ENCODE results near the gene C2CD2. TPM values are rescaled to one million over a fixed set of nuclear protein-coding genes. Genes with fewer than 3 reads are reported as not detected.

The C2CD2 gene
- total and polyA plus RNA-seq, 3 donors from 2014 or later: 8.6 to 17.4 (median 13.2) TPM

- no peaks in the 10 kb centered on the region for H3K9me3 ChIP-seq
- H3K4me3 ChIP-seq: no peak overlapping the region
- intact Hi-C loops (cut with DNase I; ENCODE audit: low total_unique reads): no loop called here
- TF ChIP-seq CTCF (IDR thresholded peaks at IDR 0.05): no peak
- TF ChIP-seq POLR2A (IDR thresholded peaks at IDR 0.05): no peak
- H3K36me3 ChIP-seq (ENCODE audit: low read depth, missing control alignments): no peaks in the 10 kb centered on the region
- no peak overlapping the region for H3K27ac ChIP-seq
- WGBS, 2 donors: 94 to 99% methylated on average over 15 of the region's 15 CpGs
- H3K4me1 ChIP-seq: peaks cover 13% of the 10 kb centered on the region
- no peak for DNase-seq
- no peaks in the 10 kb centered on the region for H3K27me3 ChIP-seq
Measured at GRCh38 chr21:41918561-41919358, 35.1 kb downstream of the C2CD2 start.

- intact Hi-C loops (cut with DNase I; ENCODE audit: low total_unique reads): no loop called here
- H3K36me3 ChIP-seq (ENCODE audit: low read depth, missing control alignments): no peaks in the 10 kb centered on the region
Measured at GRCh38 chr21:41917531-41917930, 36.3 kb downstream of the C2CD2 start.

GRCh38 chr21:41916888-41917433 is 36.9 kb downstream of the C2CD2 start:
- TF ChIP-seq CTCF (IDR thresholded peaks at IDR 0.05): no peak
- no peak for TF ChIP-seq POLR2A (IDR thresholded peaks at IDR 0.05)
- H3K36me3 ChIP-seq (ENCODE audit: low read depth, missing control alignments): no peaks in the 10 kb centered on the region
- no peaks in the 10 kb centered on the region for H3K27me3 ChIP-seq
- intact Hi-C loops (cut with DNase I; ENCODE audit: low total_unique reads): no loop called here
- H3K9me3 ChIP-seq: no peaks in the 10 kb centered on the region
- no peaks in the 10 kb centered on the region for H3K4me1 ChIP-seq
- DNase-seq: no peak
- 92 to 93% methylated on average over 3 of the region's 3 CpGs for WGBS, 2 donors
- no peak overlapping the region for H3K4me3 ChIP-seq
- no peak overlapping the region for H3K27ac ChIP-seq

More at GRCh38 chr21:41917531-41917930, 36.3 kb downstream of the C2CD2 start:
- TF ChIP-seq CTCF (IDR thresholded peaks at IDR 0.05): no peak
- no peak for TF ChIP-seq POLR2A (IDR thresholded peaks at IDR 0.05)
- Histone ChIP-seq H3K27me3 (no peaks in the 10 kb centered on the region), H3K27ac (no peak overlapping the region), H3K4me1 (peaks cover 1% of the 10 kb centered on the region), H3K4me3 (no peak overlapping the region), H3K9me3 (no peaks in the 10 kb centered on the region)
- DNase-seq: no peak
- 86 to 91% methylated on average over 4 of the region's 4 CpGs for WGBS, 2 donors

- Histone ChIP-seq H3K27ac (no peak overlapping the region), H3K9me3 (no peaks in the 10 kb centered on the region), H3K4me3 (no peak overlapping the region), H3K27me3 (no peaks in the 10 kb centered on the region), H3K4me1 (no peaks in the 10 kb centered on the region), H3K36me3 (ENCODE audit: low read depth, missing control alignments) (no peaks in the 10 kb centered on the region)
- no peak for DNase-seq
- intact Hi-C loops (cut with DNase I; ENCODE audit: low total_unique reads): no loop called here
- WGBS, 2 donors: 94% methylated on average over 6 of the region's 6 CpGs
- no peak for TF ChIP-seq POLR2A (IDR thresholded peaks at IDR 0.05)
- TF ChIP-seq CTCF (IDR thresholded peaks at IDR 0.05): no peak
Measured at GRCh38 chr21:41914965-41915364, 38.9 kb downstream of the C2CD2 start.
